Left colon (tissue), 2 donors: ENCODE measurements around the gene PSG7. TPM values are rescaled to one million over a fixed set of nuclear protein-coding genes. Genes with fewer than 3 reads are reported as not detected.
A peak's percentile ranks its signal among the peaks of the same experiment; 100 is the strongest.
"Not testable (repeated sequence)": the region's sequence is repeated elsewhere in the genome, so short reads cannot be mapped to it uniquely, and the experiment has no call there.

Experiments used
- ATAC-seq: fragments of 200-7000 bp; cut with Tn5 transposase; one replicate; pipeline ENCODE4 v1.9.1; 2020; ENCODE audit warnings: mild to moderate bottlenecking, moderate library complexity
- DNase-seq, 2 donors: peaks; one replicate each; pipeline ENCODE4 v3.0.0-alpha.2; 2020
- intact Hi-C, 2 donors: fragments of 100-400 bp; cut with DNase I in 1 of 2; cut with micrococcal nuclease in 1 of 2; formaldehyde crosslinking; loops; one replicate each; pipeline versions ENCODE4 v1.11.2 to v1.14.0; 2022; cut with DNase I, micrococcal nuclease
- long read RNA-seq: library from polyadenylated mRNA; unstranded; transcript quantifications from one replicate; pipeline ENCODE4 v2.0.0, GENCODE V29; 2021
- total RNA-seq, 2 donors: library from RNA; stranded (reverse); fragmentation: NEBNext Ultra II Directional; extraction: Animal tissue kit (Norgen Biotek cat#: 25700); gene quantifications; one replicate each; pipeline ENCODE4 v1.2.1, GENCODE V29; 2021
- donor health status: DM: no; HTN: no; CAD: no.
- donor health status: DM: yes; HTN: yes; CAD: no.

The PSG7 gene
- not detected for total RNA-seq
- long read RNA-seq, result 0 reads

GRCh38 chr19:42937107-42937506 is at the start of gene PSG7:
Gene PSG7, minus strand, starts transcription at chr19:42937207. Its CDS starts 131 bp downstream, at chr19:42937076.
- intact Hi-C loops, DNase-seq, ATAC-seq: not testable (repeated sequence)

GRCh38 chr19:42985588-42985987 is 48.6 kb upstream of the PSG7 start:
- ATAC-seq, result no peak
- intact Hi-C loops, result no loop called here
- no peak for DNase-seq

- ATAC-seq, DNase-seq, intact Hi-C loops: not testable (repeated sequence)
Observed at GRCh38 chr19:42982111-42982510, 45.1 kb upstream of the PSG7 start.

GRCh38 chr19:42971451-42971850 is 34.4 kb upstream of the PSG7 start:
- DNase-seq, ATAC-seq, intact Hi-C loops: not testable (repeated sequence)

GRCh38 chr19:42965176-42965575 is 28.2 kb upstream of the PSG7 start:
- ATAC-seq (no peak), DNase-seq (no peak)
- intact Hi-C loops, result no loop called here

- ATAC-seq (no peak), DNase-seq (no peak)
- intact Hi-C loops, result no loop called here
Observed at GRCh38 chr19:42961119-42961518, 24.1 kb upstream of the PSG7 start.

GRCh38 chr19:42952126-42952525 is 15.1 kb upstream of the PSG7 start:
- DNase-seq, intact Hi-C loops: not testable (repeated sequence)

GRCh38 chr19:42951476-42951875 is 14.5 kb upstream of the PSG7 start:
- intact Hi-C loops, DNase-seq, ATAC-seq: not testable (repeated sequence)

More at GRCh38 chr19:42952126-42952525, 15.1 kb upstream of the PSG7 start:
- ATAC-seq, result not testable (repeated sequence)

GRCh38 chr19:42942187-42942789 is 5.3 kb upstream of the PSG7 start:
- DNase-seq, result no peak
- ATAC-seq, result no peak
- intact Hi-C loops, result no loop called here

GRCh38 chr19:42934726-42935125 is 2.3 kb downstream of the PSG7 start:
- intact Hi-C loops, ATAC-seq, DNase-seq: not testable (repeated sequence)

GRCh38 chr19:42934183-42934582 is 2.8 kb downstream of the PSG7 start:
- intact Hi-C loops, ATAC-seq, DNase-seq: not testable (repeated sequence)

- intact Hi-C loops, ATAC-seq, DNase-seq: not testable (repeated sequence)
Observed at GRCh38 chr19:42933412-42933811, 3.6 kb downstream of the PSG7 start.

- ATAC-seq, DNase-seq, intact Hi-C loops: not testable (repeated sequence)
Observed at GRCh38 chr19:42932485-42933101, 4.4 kb downstream of the PSG7 start.

- DNase-seq, result peak in 1 of 2 donors; percentile 26
- ATAC-seq, intact Hi-C loops: not testable (repeated sequence)
Observed at GRCh38 chr19:42930214-42930613, 6.8 kb downstream of the PSG7 start.

GRCh38 chr19:42928896-42929295 is 8.1 kb downstream of the PSG7 start:
- no peak for DNase-seq

GRCh38 chr19:42926781-42927180 is 10.2 kb downstream of the PSG7 start:
- intact Hi-C loops, result no loop called here
- ATAC-seq (no peak), DNase-seq (no peak)

More at GRCh38 chr19:42928896-42929295, 8.1 kb downstream of the PSG7 start:
- intact Hi-C loops, result no loop called here
- no peak for ATAC-seq

- peak in 1 of 2 donors; percentile 12 for DNase-seq
- ATAC-seq, intact Hi-C loops: not testable (repeated sequence)
Observed at GRCh38 chr19:42923106-42923505, 13.9 kb downstream of the PSG7 start.

- ATAC-seq, DNase-seq, intact Hi-C loops: not testable (repeated sequence)
Observed at GRCh38 chr19:42920971-42921370, 16.0 kb downstream of the PSG7 start.

- intact Hi-C loops, result no loop called here
- DNase-seq (no peak), ATAC-seq (no peak)
Observed at GRCh38 chr19:42919757-42920079, 17.3 kb downstream of the PSG7 start.

GRCh38 chr19:42919070-42919756 is 17.8 kb downstream of the PSG7 start:
- intact Hi-C loops, result not testable (repeated sequence)

More at GRCh38 chr19:42919070-42919756, 17.8 kb downstream of the PSG7 start:
- DNase-seq, ATAC-seq: not testable (repeated sequence)
